ACHN (cell line): ENCODE results near the gene SEPTIN7.

Experiments used
- DNase-seq: peaks from one replicate; pipeline ENCODE4 v3.0.0-alpha.2; 2015
- in situ Hi-C: cut with HindIII; loops from 2 replicates; pipeline ENCODE4 v1.10.0; 2017; ENCODE audit warnings: low sequenced_read_pairs, low pct_ligation_motif_present, low pct_unique_long_range_greater_than_20kb

SEPTIN7 gene

GRCh38 chr7:35781767-35782515, 18.9 kb upstream of the SEPTIN7 start:
- DNase-seq, result no peak
- in situ Hi-C loops, result no loop called here

GRCh38 chr7:35784332-35784731, 16.5 kb upstream of the SEPTIN7 start:
- DNase-seq, result no peak
- in situ Hi-C loops, result no loop called here

- in situ Hi-C loops, result no loop called here
- DNase-seq, result no peak
These were observed 15.6 kb upstream of the SEPTIN7 start for GRCh38 chr7:35785250-35785649.

GRCh38 chr7:35787925-35788324, 12.9 kb upstream of the SEPTIN7 start:
- no peak for DNase-seq
- in situ Hi-C loops, result no loop called here

- in situ Hi-C loops, result no loop called here
These were observed 8.4 kb upstream of the SEPTIN7 start for GRCh38 chr7:35792472-35792871.

GRCh38 chr7:35792873-35793489, 7.9 kb upstream of the SEPTIN7 start:
- DNase-seq, result no peak
- in situ Hi-C loops, result no loop called here

More at GRCh38 chr7:35792472-35792871, 8.4 kb upstream of the SEPTIN7 start:
- no peak for DNase-seq

GRCh38 chr7:35797311-35797710, 3.5 kb upstream of the SEPTIN7 start:
- no peak for DNase-seq
- in situ Hi-C loops, result no loop called here

GRCh38 chr7:35799846-35800717, 775 bp upstream of the SEPTIN7 start:
- in situ Hi-C loops, result no loop called here
- peak; percentile 95 for DNase-seq

- in situ Hi-C loops, result no loop called here
These were observed 690 bp downstream of the SEPTIN7 start for GRCh38 chr7:35801392-35802101.

GRCh38 chr7:35802102-35802466, 1.2 kb downstream of the SEPTIN7 start:
- in situ Hi-C loops, result no loop called here
- no peak for DNase-seq

More at GRCh38 chr7:35801392-35802101, 690 bp downstream of the SEPTIN7 start:
- DNase-seq, result peak; percentile 77

- peak; percentile 15 for DNase-seq
- in situ Hi-C loops, result no loop called here
These were observed 1.8 kb downstream of the SEPTIN7 start for GRCh38 chr7:35802649-35803048.

- in situ Hi-C loops, result no loop called here
- DNase-seq, result no peak
These were observed 3.5 kb downstream of the SEPTIN7 start for GRCh38 chr7:35804231-35804970.

GRCh38 chr7:35805876-35806275, 5.0 kb downstream of the SEPTIN7 start:
- in situ Hi-C loops, result no loop called here
- DNase-seq, result no peak

GRCh38 chr7:35816514-35816913, 15.7 kb downstream of the SEPTIN7 start:
- in situ Hi-C loops, result no loop called here
- DNase-seq, result no peak

GRCh38 chr7:35817181-35817580, 16.3 kb downstream of the SEPTIN7 start:
- in situ Hi-C loops, result no loop called here
- no peak for DNase-seq

- in situ Hi-C loops, result no loop called here
- no peak for DNase-seq
These were observed 17.1 kb downstream of the SEPTIN7 start for GRCh38 chr7:35817930-35818329.

GRCh38 chr7:35818513-35818912, 17.7 kb downstream of the SEPTIN7 start:
- DNase-seq, result no peak
- in situ Hi-C loops, result no loop called here

GRCh38 chr7:35819310-35819709, 18.5 kb downstream of the SEPTIN7 start:
- no peak for DNase-seq
- in situ Hi-C loops, result no loop called here
